ENCODE measurements around the gene XRCC1.

- TF ChIP-seq CTCF (IDR thresholded peaks at IDR 0.05; ENCODE audit: borderline replicate concordance, extremely low read depth, low read length, poor library complexity, severe bottlenecking) = no peak
- TF ChIP-seq EZH2 (IDR thresholded peaks at IDR 0.05; ENCODE audit: borderline replicate concordance, low read depth, low read length, severe bottlenecking) = no peak
Measured at GRCh38 chr19:43584484-43584883, 9.2 kb upstream of the XRCC1 start.
